Posterior cingulate gyrus (tissue), 11 donors: ENCODE data around the gene RAD21L1.
"Not testable (repeated sequence)": the region's sequence is repeated elsewhere in the genome, so short reads cannot be mapped to it uniquely, and the experiment has no call there.

Experiments used
- DNase-seq, 10 donors: peaks; one replicate each; pipeline versions ENCODE4 v3.0.0 to v3.0.0-alpha.2; 2020 to 2021; ENCODE audit warnings: mixed read lengths in 3 of 10
- intact Hi-C: fragments of 100-400 bp; cut with DNase I; formaldehyde crosslinking; loops from one replicate; pipeline ENCODE4 v1.15.1; 2023

RAD21L1 gene

GRCh38 chr20:1224205-1224890, 1.5 kb upstream of the RAD21L1 start:
- DNase-seq = peak in 3 of 10 donors; percentile 46 to 67 (median 59)
- intact Hi-C loops = no loop called here

GRCh38 chr20:1225263-1225782, 521 bp upstream of the RAD21L1 start:
- intact Hi-C loops = no loop called here
- DNase-seq = peak in 1 of 10 donors; percentile 82

GRCh38 chr20:1229541-1229940, 3.7 kb downstream of the RAD21L1 start:
- DNase-seq = no peak
- intact Hi-C loops = no loop called here

GRCh38 chr20:1232286-1233111, 6.7 kb downstream of the RAD21L1 start:
- intact Hi-C loops = no loop called here
- no peak for DNase-seq

- intact Hi-C loops = no loop called here
- DNase-seq = no peak
Observed at GRCh38 chr20:1240549-1240948, 14.7 kb downstream of the RAD21L1 start.

GRCh38 chr20:1241456-1241855, 15.6 kb downstream of the RAD21L1 start:
- DNase-seq = no peak
- intact Hi-C loops = no loop called here

GRCh38 chr20:1242099-1242498, 16.3 kb downstream of the RAD21L1 start:
- DNase-seq = no peak
- intact Hi-C loops = no loop called here

GRCh38 chr20:1242530-1242929, 16.7 kb downstream of the RAD21L1 start:
- no peak for DNase-seq

GRCh38 chr20:1245578-1245977, 19.7 kb downstream of the RAD21L1 start:
- intact Hi-C loops = no loop called here
- DNase-seq = no peak

More at GRCh38 chr20:1242530-1242929, 16.7 kb downstream of the RAD21L1 start:
- intact Hi-C loops = no loop called here

- intact Hi-C loops = no loop called here
- no peak for DNase-seq
Observed at GRCh38 chr20:1247689-1248088, 21.8 kb downstream of the RAD21L1 start.

GRCh38 chr20:1250282-1250681, 24.4 kb downstream of the RAD21L1 start:
- intact Hi-C loops, DNase-seq: not testable (repeated sequence)

GRCh38 chr20:1252416-1252815, 26.6 kb downstream of the RAD21L1 start:
- no peak for DNase-seq
- intact Hi-C loops = no loop called here

- intact Hi-C loops = no loop called here
- DNase-seq = no peak
Observed at GRCh38 chr20:1254254-1254653, 28.4 kb downstream of the RAD21L1 start.

GRCh38 chr20:1255675-1256074, 29.8 kb downstream of the RAD21L1 start:
- no peak for DNase-seq
- intact Hi-C loops = no loop called here

- intact Hi-C loops = no loop called here
- no peak for DNase-seq
Observed at GRCh38 chr20:1263853-1264252, 38.0 kb downstream of the RAD21L1 start.

GRCh38 chr20:1264727-1265126, 38.9 kb downstream of the RAD21L1 start:
- intact Hi-C loops = no loop called here
- no peak for DNase-seq

- intact Hi-C loops = no loop called here
- DNase-seq = no peak
Observed at GRCh38 chr20:1265226-1265915, 39.5 kb downstream of the RAD21L1 start.

- intact Hi-C loops = no loop called here
- no peak for DNase-seq
Observed at GRCh38 chr20:1265916-1266166, 40.0 kb downstream of the RAD21L1 start.

GRCh38 chr20:1266167-1266973, 40.5 kb downstream of the RAD21L1 start, which contains the start of gene SNPH:
Gene SNPH, plus strand, starts transcription at chr20:1266294. Its CDS starts 29,946 bp downstream, at chr20:1296240.
- intact Hi-C loops = no loop called here
- DNase-seq = peak in 9 of 10 donors; percentile 43 to 97 (median 81)

GRCh38 chr20:1267161-1267560, 41.3 kb downstream of the RAD21L1 start:
- intact Hi-C loops = no loop called here

More at GRCh38 chr20:1267161-1267560, 41.3 kb downstream of the RAD21L1 start:
- peak in 4 of 10 donors; percentile 36 to 88 (median 84) for DNase-seq
